Lower leg skin (tissue), 3 donors: ENCODE results near the gene EPHA3.

Source experiments
- POLR2A ChIP-seq, 2 donors: fragments of 450-650 bp; IDR thresholded peaks; one replicate each; pipeline ENCODE4 v1.6.1; 2016 to 2017; ENCODE audit warnings: antibody characterized with exemption in 2 of 2, mild to moderate bottlenecking in 1 of 2, moderate library complexity in 1 of 2
- TF ChIP-seq, protein P1 (sequence below), 3 donors: fragments of 450-650 bp; IDR thresholded peaks; one replicate each; pipeline ENCODE4 v1.5.1; 2016; ENCODE audit warnings: antibody characterized with exemption in 3 of 3, mild to moderate bottlenecking in 3 of 3, moderate library complexity in 2 of 3

DNA sequence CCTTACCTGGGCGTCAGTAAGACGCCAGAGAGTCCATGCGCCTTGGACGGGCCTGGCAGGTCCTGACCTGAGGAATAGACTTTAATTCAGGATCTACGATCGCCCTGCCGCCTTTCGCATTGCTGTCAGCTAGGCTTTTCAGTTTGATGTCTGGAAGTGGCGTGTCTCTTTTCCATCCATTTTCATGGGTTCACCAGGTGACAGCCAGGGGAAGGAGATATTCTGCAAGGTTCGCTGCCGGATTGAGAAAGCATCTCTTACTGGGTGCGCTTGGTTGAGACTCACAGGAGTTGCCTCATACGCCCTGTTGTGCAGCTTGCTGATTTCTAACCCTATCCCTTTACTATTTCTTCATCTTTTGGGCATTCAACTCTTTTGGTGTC is 7.4 kb downstream of the EPHA3 start:
- TF ChIP-seq, protein P1, sequence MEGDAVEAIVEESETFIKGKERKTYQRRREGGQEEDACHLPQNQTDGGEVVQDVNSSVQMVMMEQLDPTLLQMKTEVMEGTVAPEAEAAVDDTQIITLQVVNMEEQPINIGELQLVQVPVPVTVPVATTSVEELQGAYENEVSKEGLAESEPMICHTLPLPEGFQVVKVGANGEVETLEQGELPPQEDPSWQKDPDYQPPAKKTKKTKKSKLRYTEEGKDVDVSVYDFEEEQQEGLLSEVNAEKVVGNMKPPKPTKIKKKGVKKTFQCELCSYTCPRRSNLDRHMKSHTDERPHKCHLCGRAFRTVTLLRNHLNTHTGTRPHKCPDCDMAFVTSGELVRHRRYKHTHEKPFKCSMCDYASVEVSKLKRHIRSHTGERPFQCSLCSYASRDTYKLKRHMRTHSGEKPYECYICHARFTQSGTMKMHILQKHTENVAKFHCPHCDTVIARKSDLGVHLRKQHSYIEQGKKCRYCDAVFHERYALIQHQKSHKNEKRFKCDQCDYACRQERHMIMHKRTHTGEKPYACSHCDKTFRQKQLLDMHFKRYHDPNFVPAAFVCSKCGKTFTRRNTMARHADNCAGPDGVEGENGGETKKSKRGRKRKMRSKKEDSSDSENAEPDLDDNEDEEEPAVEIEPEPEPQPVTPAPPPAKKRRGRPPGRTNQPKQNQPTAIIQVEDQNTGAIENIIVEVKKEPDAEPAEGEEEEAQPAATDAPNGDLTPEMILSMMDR (IDR thresholded peaks at IDR 0.05), result no peak
- TF ChIP-seq POLR2A (IDR thresholded peaks at IDR 0.05), result no peak
